Measurements from ENCODE around the gene PIK3CD.

DNA sequence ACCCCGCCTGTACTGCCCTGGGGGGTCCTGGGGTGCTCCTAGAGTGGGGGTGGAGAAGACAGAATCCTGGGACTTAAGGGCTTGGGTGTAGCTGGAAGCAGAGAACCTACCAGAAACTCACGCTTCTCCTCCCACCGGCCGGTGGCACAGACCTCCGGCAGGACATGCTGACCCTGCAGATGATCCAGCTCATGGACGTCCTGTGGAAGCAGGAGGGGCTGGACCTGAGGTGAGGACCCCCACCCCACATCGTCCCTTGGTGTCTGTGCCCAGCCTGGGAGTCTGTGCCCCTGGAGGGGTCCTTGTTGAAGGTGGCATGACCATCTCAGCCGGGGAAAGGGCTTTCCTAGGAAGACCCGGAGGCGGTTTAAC lies 70.8 kb downstream of the PIK3CD start:
- TF ChIP-seq, protein P1, sequence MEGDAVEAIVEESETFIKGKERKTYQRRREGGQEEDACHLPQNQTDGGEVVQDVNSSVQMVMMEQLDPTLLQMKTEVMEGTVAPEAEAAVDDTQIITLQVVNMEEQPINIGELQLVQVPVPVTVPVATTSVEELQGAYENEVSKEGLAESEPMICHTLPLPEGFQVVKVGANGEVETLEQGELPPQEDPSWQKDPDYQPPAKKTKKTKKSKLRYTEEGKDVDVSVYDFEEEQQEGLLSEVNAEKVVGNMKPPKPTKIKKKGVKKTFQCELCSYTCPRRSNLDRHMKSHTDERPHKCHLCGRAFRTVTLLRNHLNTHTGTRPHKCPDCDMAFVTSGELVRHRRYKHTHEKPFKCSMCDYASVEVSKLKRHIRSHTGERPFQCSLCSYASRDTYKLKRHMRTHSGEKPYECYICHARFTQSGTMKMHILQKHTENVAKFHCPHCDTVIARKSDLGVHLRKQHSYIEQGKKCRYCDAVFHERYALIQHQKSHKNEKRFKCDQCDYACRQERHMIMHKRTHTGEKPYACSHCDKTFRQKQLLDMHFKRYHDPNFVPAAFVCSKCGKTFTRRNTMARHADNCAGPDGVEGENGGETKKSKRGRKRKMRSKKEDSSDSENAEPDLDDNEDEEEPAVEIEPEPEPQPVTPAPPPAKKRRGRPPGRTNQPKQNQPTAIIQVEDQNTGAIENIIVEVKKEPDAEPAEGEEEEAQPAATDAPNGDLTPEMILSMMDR (IDR thresholded peaks at IDR 0.05 in 8 of 11, conservative IDR thresholded peaks at IDR 0.05 in 3 of 11) = no peak
- no peak for TF ChIP-seq POLR2A (IDR thresholded peaks at IDR 0.05)
